ENCODE results near the gene TGFBR2. TPM values are rescaled to one million over a fixed set of nuclear protein-coding genes. Genes with fewer than 3 reads are reported as not detected.
A peak's percentile ranks its signal among the peaks of the same experiment; 100 is the strongest.

The TGFBR2 gene
- total and polyA plus RNA-seq, 5 experiments from 2014 or later = 128 to 268 (median 226) TPM

GRCh38 chr3:30719536-30719935 is 113.1 kb downstream of the TGFBR2 start:
- H3K36me3 Mint-ChIP-seq = peaks cover 0 to 3% (median 0%) of the 10 kb centered on the region in 3 donors
- no peak overlapping the region for H3K27ac Mint-ChIP-seq
- ATAC-seq (no peak), DNase-seq (no peak)
- H3K27me3 Mint-ChIP-seq = no peaks in the 10 kb centered on the region
- no peak overlapping the region for H3K4me3 Mint-ChIP-seq
- peaks cover 0 to 4% (median 1%) of the 10 kb centered on the region in 4 donors for H3K4me1 Mint-ChIP-seq
- peaks cover 0 to 3% (median 0%) of the 10 kb centered on the region in 9 donors for H3K9me3 Mint-ChIP-seq
- POLR2A ChIA-PET = interaction anchor here (1.0 kb wide), 1 partner anchor 17 kb away, joined by 5 read pairs; no protein-coding TSS in a partner anchor

- Mint-ChIP-seq H3K9me3 (peaks cover 0 to 16% (median 0%) of the 10 kb centered on the region in 9 donors), H3K27ac (no peak overlapping the region), H3K4me3 (no peak overlapping the region), H3K27me3 (no peaks in the 10 kb centered on the region), H3K36me3 (peaks cover 0 to 7% (median 3%) of the 10 kb centered on the region in 3 donors), H3K4me1 (peaks cover 0 to 6% (median 3%) of the 10 kb centered on the region in 4 donors)
- POLR2A ChIA-PET = no interaction called here
- no peak for ATAC-seq
- DNase-seq = no peak
Observed at GRCh38 chr3:30720586-30721313, 114.3 kb downstream of the TGFBR2 start.

GRCh38 chr3:30721314-30721634 is 114.9 kb downstream of the TGFBR2 start:
- H3K27ac Mint-ChIP-seq = no peak overlapping the region
- H3K4me1 Mint-ChIP-seq = peaks cover 0 to 6% (median 3%) of the 10 kb centered on the region in 4 donors
- POLR2A ChIA-PET = no interaction called here
- H3K27me3 Mint-ChIP-seq = no peaks in the 10 kb centered on the region
- peaks cover 0 to 16% (median 0%) of the 10 kb centered on the region in 9 donors for H3K9me3 Mint-ChIP-seq
- H3K4me3 Mint-ChIP-seq = no peak overlapping the region
- peaks cover 0 to 7% (median 3%) of the 10 kb centered on the region in 3 donors for H3K36me3 Mint-ChIP-seq
- ATAC-seq = no peak
- DNase-seq = no peak

- H3K9me3 Mint-ChIP-seq = peaks cover 0 to 16% (median 0%) of the 10 kb centered on the region in 9 donors
- H3K27me3 Mint-ChIP-seq = no peaks in the 10 kb centered on the region
- peaks cover 0 to 7% (median 3%) of the 10 kb centered on the region in 3 donors for H3K36me3 Mint-ChIP-seq
- DNase-seq (no peak), ATAC-seq (no peak)
- H3K4me1 Mint-ChIP-seq = peaks cover 1 to 5% (median 3%) of the 10 kb centered on the region in 4 donors
- H3K4me3 Mint-ChIP-seq = no peak overlapping the region
- H3K27ac Mint-ChIP-seq = no peak overlapping the region
- POLR2A ChIA-PET = no interaction called here
Observed at GRCh38 chr3:30723211-30723610, 116.8 kb downstream of the TGFBR2 start.

- Mint-ChIP-seq H3K36me3 (peaks cover 0 to 7% (median 3%) of the 10 kb centered on the region in 3 donors), H3K9me3 (peaks cover 0 to 16% (median 0%) of the 10 kb centered on the region in 9 donors), H3K4me3 (no peak overlapping the region), H3K27me3 (no peaks in the 10 kb centered on the region), H3K4me1 (peaks cover 9 to 18% (median 12%) of the 10 kb centered on the region in 4 donors), H3K27ac (no peak overlapping the region)
- POLR2A ChIA-PET = interaction anchor here (1.6 kb wide), 1 partner anchor 18 kb away, joined by 3 read pairs; no protein-coding TSS in a partner anchor
- ATAC-seq (no peak), DNase-seq (no peak)
Observed at GRCh38 chr3:30724863-30725262, 118.5 kb downstream of the TGFBR2 start.

- H3K4me1 Mint-ChIP-seq = peaks cover 22 to 43% (median 38%) of the 10 kb centered on the region in 4 donors
- POLR2A ChIA-PET = no interaction called here
- no peak overlapping the region for H3K4me3 Mint-ChIP-seq
- DNase-seq = no peak
- no peak for ATAC-seq
- H3K27ac Mint-ChIP-seq = peak overlapping the region in 2 of 10 donors; percentile 27 to 43
- H3K27me3 Mint-ChIP-seq = no peaks in the 10 kb centered on the region
- H3K36me3 Mint-ChIP-seq = peaks cover 0 to 7% (median 0%) of the 10 kb centered on the region in 3 donors
- peaks cover 0 to 16% (median 0%) of the 10 kb centered on the region in 9 donors for H3K9me3 Mint-ChIP-seq
Observed at GRCh38 chr3:30728143-30728542, 121.7 kb downstream of the TGFBR2 start.

GRCh38 chr3:30729512-30729911 is 123.1 kb downstream of the TGFBR2 start:
- peaks cover 0 to 7% (median 0%) of the 10 kb centered on the region in 3 donors for H3K36me3 Mint-ChIP-seq
- H3K4me3 Mint-ChIP-seq = peak overlapping the region in 8 of 10 donors; percentile 43 to 65 (median 58)
- POLR2A ChIA-PET = interaction anchor here (0.7 to 0.8 kb wide), 2 partner anchors 21 to 51 kb away, joined by 3 read pairs; no protein-coding TSS in a partner anchor
- peak; percentile 81 to 84 for ATAC-seq
- no peaks in the 10 kb centered on the region for H3K27me3 Mint-ChIP-seq
- peaks cover 0 to 13% (median 0%) of the 10 kb centered on the region in 9 donors for H3K9me3 Mint-ChIP-seq
- DNase-seq = peak in 3 of 10 donors; percentile 26 to 52 (median 51)
- H3K27ac Mint-ChIP-seq = peak overlapping the region; percentile 9 to 89 (median 78)
- peaks cover 27 to 55% (median 49%) of the 10 kb centered on the region in 4 donors for H3K4me1 Mint-ChIP-seq

- Mint-ChIP-seq H3K27ac (peak overlapping the region in 7 of 10 donors; percentile 9 to 88 (median 73)), H3K4me1 (peaks cover 31 to 59% (median 54%) of the 10 kb centered on the region in 4 donors), H3K27me3 (no peaks in the 10 kb centered on the region), H3K4me3 (peak overlapping the region in 8 of 10 donors; percentile 43 to 65 (median 58)), H3K9me3 (peaks cover 0 to 9% (median 0%) of the 10 kb centered on the region in 9 donors), H3K36me3 (peaks cover 0 to 7% (median 0%) of the 10 kb centered on the region in 3 donors)
- DNase-seq = no peak
- no peak for ATAC-seq
- POLR2A ChIA-PET = interaction anchor here (0.7 to 1.1 kb wide), 3 partner anchors 22 to 51 kb away, joined by 3 read pairs; no protein-coding TSS in a partner anchor
Observed at GRCh38 chr3:30729936-30730335, 123.5 kb downstream of the TGFBR2 start.

GRCh38 chr3:30730967-30731366 is 124.6 kb downstream of the TGFBR2 start:
- Mint-ChIP-seq H3K4me3 (peak overlapping the region in 9 of 10 donors; percentile 8 to 70 (median 53)), H3K36me3 (no peaks in the 10 kb centered on the region), H3K27me3 (no peaks in the 10 kb centered on the region), H3K9me3 (peaks cover 0 to under 1% (median 0%) of the 10 kb centered on the region in 9 donors), H3K27ac (peak overlapping the region in 8 of 10 donors; percentile 47 to 86 (median 54)), H3K4me1 (peaks cover 29 to 66% (median 53%) of the 10 kb centered on the region in 4 donors)
- POLR2A ChIA-PET = interaction anchor here (1.1 to 1.6 kb wide), 2 partner anchors 13 to 43 kb away, joined by 3 to 4 read pairs; no protein-coding TSS in a partner anchor
- DNase-seq (peak in 3 of 10 donors; percentile 10 to 41 (median 31)), ATAC-seq (peak; percentile 48 to 55)

GRCh38 chr3:30733209-30733608 is 126.8 kb downstream of the TGFBR2 start:
- no peak overlapping the region for H3K4me3 Mint-ChIP-seq
- no peaks in the 10 kb centered on the region for H3K9me3 Mint-ChIP-seq
- POLR2A ChIA-PET = interaction anchor here (0.8 kb wide), 1 partner anchor 37 kb away, joined by 4 read pairs; no protein-coding TSS in a partner anchor
- no peaks in the 10 kb centered on the region for H3K36me3 Mint-ChIP-seq
- H3K27me3 Mint-ChIP-seq = no peaks in the 10 kb centered on the region
- no peak for ATAC-seq
- peak overlapping the region in 2 of 10 donors; percentile 12 to 70 for H3K27ac Mint-ChIP-seq
- peaks cover 32 to 79% (median 57%) of the 10 kb centered on the region in 4 donors for H3K4me1 Mint-ChIP-seq
- no peak for DNase-seq

- Mint-ChIP-seq H3K9me3 (no peaks in the 10 kb centered on the region), H3K4me3 (peak overlapping the region in 4 of 10 donors; percentile 12 to 53 (median 32)), H3K36me3 (no peaks in the 10 kb centered on the region), H3K4me1 (peaks cover 32 to 78% (median 58%) of the 10 kb centered on the region in 4 donors), H3K27me3 (no peaks in the 10 kb centered on the region), H3K27ac (peak overlapping the region in 3 of 10 donors; percentile 12 to 70 (median 27))
- ATAC-seq (no peak), DNase-seq (no peak)
- POLR2A ChIA-PET = interaction anchor here (0.5 to 0.8 kb wide), 2 partner anchors 38 to 111 kb away, joined by 4 read pairs; no protein-coding TSS in a partner anchor
Observed at GRCh38 chr3:30733696-30734095, 127.3 kb downstream of the TGFBR2 start.

- POLR2A ChIA-PET = interaction anchor here (1.2 kb wide), 1 partner anchor 16 kb away, joined by 3 read pairs; no protein-coding TSS in a partner anchor
- Mint-ChIP-seq H3K9me3 (no peaks in the 10 kb centered on the region), H3K4me3 (peak overlapping the region in 2 of 10 donors; percentile 7 to 42), H3K4me1 (peaks cover 16 to 43% (median 31%) of the 10 kb centered on the region in 4 donors), H3K27me3 (no peaks in the 10 kb centered on the region), H3K36me3 (no peaks in the 10 kb centered on the region), H3K27ac (peak overlapping the region in 3 of 10 donors; percentile 12 to 25 (median 22))
- no peak for DNase-seq
- ATAC-seq = no peak
Observed at GRCh38 chr3:30737743-30738499, 131.5 kb downstream of the TGFBR2 start.
